Keratinocyte (primary cell): ENCODE data around the gene ADCY5. TPM values are rescaled to one million over a fixed set of nuclear protein-coding genes. Genes with fewer than 3 reads are reported as not detected.

Source experiments
- DNase-seq: peaks from one replicate; pipeline ENCODE4 v3.0.0-alpha.2; 2011; ENCODE audit warnings: low read depth, missing footprints, low spot score
- FAIRE-seq: peaks from 2 replicates; lab custom pipeline; 2011; peaks lifted over from hg19 to GRCh38; lab: Jason Lieb, UNC
- H2AFZ ChIP-seq: 2 replicates; pipeline ENCODE4 v1.6.0; 2012; ENCODE audit warnings: low read length, control low read depth, inconsistent platforms; ENCODE audit not compliant: control insufficient read depth
- H3K27ac ChIP-seq: 2 replicates; pipeline ENCODE4 v1.5.1; 2011; ENCODE audit warnings: low read length; ENCODE audit not compliant: control insufficient read depth, insufficient read depth
- H3K27me3 ChIP-seq: 3 replicates; pipeline ENCODE4 v1.6.0; 2011; ENCODE audit warnings: low read length; ENCODE audit not compliant: control insufficient read depth, insufficient read depth; ENCODE audit errors: extremely low read depth
- H3K36me3 ChIP-seq, 2 experiments: 2 replicates in 1 of 2; 3 replicates in 1 of 2; pipeline ENCODE4 v1.5.1; 2011; ENCODE audit warnings: low read length in 2 of 2, mild to moderate bottlenecking in 1 of 2; ENCODE audit not compliant: control insufficient read depth in 2 of 2, insufficient read depth in 2 of 2; ENCODE audit errors: extremely low read depth in 1 of 2
- H3K4me1 ChIP-seq: 3 replicates; pipeline ENCODE4 v1.5.1; 2011; ENCODE audit warnings: low read length; ENCODE audit not compliant: control insufficient read depth, insufficient read depth; ENCODE audit errors: extremely low read depth
- H3K4me2 ChIP-seq: 3 replicates; pipeline ENCODE4 v1.6.0; 2011; ENCODE audit warnings: low read depth, low read length; ENCODE audit not compliant: control insufficient read depth, insufficient read depth; ENCODE audit errors: extremely low read depth
- H3K4me3 ChIP-seq, 3 experiments: fragments of 200-600 bp in 1 of 3; sonication (generic) in 1 of 3; 2 replicates in 2 of 3; 3 replicates in 1 of 3; pipeline ENCODE4 v1.5.1; 2011 to 2016; ENCODE audit warnings: low read length in 3 of 3, mild to moderate bottlenecking in 3 of 3, control low read depth in 2 of 3, inconsistent platforms in 1 of 3, low read depth in 1 of 3, mixed read lengths in 1 of 3, mixed run types in 1 of 3, moderate library complexity in 1 of 3; ENCODE audit not compliant: control insufficient read depth in 2 of 3, insufficient read depth in 2 of 3; ENCODE audit errors: extremely low read depth in 1 of 3
- H3K79me2 ChIP-seq: 2 replicates; pipeline ENCODE4 v1.6.0; 2012; ENCODE audit warnings: low read length; ENCODE audit not compliant: control insufficient read depth, insufficient read depth
- H3K9ac ChIP-seq: 3 replicates; pipeline ENCODE4 v1.6.0; 2011; ENCODE audit warnings: low read length; ENCODE audit not compliant: control insufficient read depth, insufficient read depth; ENCODE audit errors: extremely low read depth
- H3K9me1 ChIP-seq: 3 replicates; pipeline ENCODE4 v1.6.0; 2011; ENCODE audit warnings: low read length; ENCODE audit not compliant: control insufficient read depth, insufficient read depth; ENCODE audit errors: extremely low read depth
- H3K9me3 ChIP-seq: 2 replicates; pipeline ENCODE4 v1.5.1; 2012; ENCODE audit warnings: low read depth, low read length; ENCODE audit not compliant: control insufficient read depth
- H4K20me1 ChIP-seq: 3 replicates; pipeline ENCODE4 v1.6.0; 2011; ENCODE audit warnings: low read length; ENCODE audit not compliant: control insufficient read depth, insufficient read depth; ENCODE audit errors: extremely low read depth
- EZH2 ChIP-seq: IDR thresholded peaks from one replicate; pipeline ENCODE4 v1.6.1; 2012; ENCODE audit warnings: inconsistent platforms, mild to moderate bottlenecking, low read length, moderate library complexity
- dilution Hi-C: fragments of 300-500 bp; cut with MboI; formaldehyde crosslinking; loops from one replicate; pipeline ENCODE4 v1.7.0; 2020; ENCODE audit warnings: low sequenced_read_pairs; ENCODE audit not compliant: extremely low pct_ligation_motif_present
- polyA plus RNA-seq, 5 experiments: library from polyadenylated mRNA; depleted of rRNA in 3 of 5; stranded (reverse) in 3 of 5; stranded (forward) in 1 of 5; unstranded in 1 of 5; fragments of >200 nt; gene quantifications; 1 replicate in 1 of 5; 2 replicates in 3 of 5; 3 replicates in 1 of 5; pipeline versions ENCODE4 v1.2.1 to v1.2.3, GENCODE V29; 2011 to 2012; ENCODE audit warnings: missing spikeins in 2 of 5, low read depth in 1 of 5, low replicate concordance in 1 of 5
- TF ChIP-seq, protein P1 (sequence below), 3 experiments: IDR thresholded peaks in 1 of 3; conservative IDR thresholded peaks in 1 of 3; optimal IDR thresholded peaks in 1 of 3; 2 replicates in 2 of 3; 3 replicates in 1 of 3; pipeline versions ENCODE3 to v1.5.1; 2011; ENCODE audit warnings: low read length in 3 of 3, mild to moderate bottlenecking in 3 of 3, moderate library complexity in 2 of 3, control low read depth in 1 of 3, inconsistent platforms in 1 of 3; ENCODE audit not compliant: insufficient read depth in 2 of 3; ENCODE audit errors: extremely low read depth in 1 of 3

The ADCY5 gene
- polyA plus RNA-seq, 1 donor (not counting 4 experiments of a cell fraction or from before 2014, with no cell fraction given), result not detected

DNA sequence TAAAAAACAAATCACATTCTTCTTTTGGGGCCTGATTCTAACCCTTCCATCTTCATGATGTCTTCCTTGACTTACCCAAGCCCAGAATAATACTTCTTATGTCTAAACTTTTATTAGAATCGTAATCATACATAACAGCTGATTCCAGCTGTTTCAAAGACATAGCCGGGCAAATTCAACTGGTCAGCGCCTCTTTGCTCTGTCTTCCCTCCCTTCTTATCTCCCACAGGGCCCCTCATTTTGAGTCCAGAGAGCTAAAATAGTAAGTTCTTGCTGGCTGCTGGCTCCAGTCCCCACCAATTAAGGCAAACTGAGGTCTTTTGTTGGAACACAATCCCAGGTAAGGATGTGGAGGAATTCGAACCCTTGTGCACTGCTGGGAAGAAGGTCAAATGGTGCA, 108.6 kb downstream of the ADCY5 start:
- no peak for FAIRE-seq
- H3K36me3 ChIP-seq, result no peaks in the 10 kb centered on the region
- no peak for TF ChIP-seq EZH2
- TF ChIP-seq, protein P1, sequence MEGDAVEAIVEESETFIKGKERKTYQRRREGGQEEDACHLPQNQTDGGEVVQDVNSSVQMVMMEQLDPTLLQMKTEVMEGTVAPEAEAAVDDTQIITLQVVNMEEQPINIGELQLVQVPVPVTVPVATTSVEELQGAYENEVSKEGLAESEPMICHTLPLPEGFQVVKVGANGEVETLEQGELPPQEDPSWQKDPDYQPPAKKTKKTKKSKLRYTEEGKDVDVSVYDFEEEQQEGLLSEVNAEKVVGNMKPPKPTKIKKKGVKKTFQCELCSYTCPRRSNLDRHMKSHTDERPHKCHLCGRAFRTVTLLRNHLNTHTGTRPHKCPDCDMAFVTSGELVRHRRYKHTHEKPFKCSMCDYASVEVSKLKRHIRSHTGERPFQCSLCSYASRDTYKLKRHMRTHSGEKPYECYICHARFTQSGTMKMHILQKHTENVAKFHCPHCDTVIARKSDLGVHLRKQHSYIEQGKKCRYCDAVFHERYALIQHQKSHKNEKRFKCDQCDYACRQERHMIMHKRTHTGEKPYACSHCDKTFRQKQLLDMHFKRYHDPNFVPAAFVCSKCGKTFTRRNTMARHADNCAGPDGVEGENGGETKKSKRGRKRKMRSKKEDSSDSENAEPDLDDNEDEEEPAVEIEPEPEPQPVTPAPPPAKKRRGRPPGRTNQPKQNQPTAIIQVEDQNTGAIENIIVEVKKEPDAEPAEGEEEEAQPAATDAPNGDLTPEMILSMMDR (optimal IDR thresholded peaks at IDR 0.05 in 1 of 3, IDR thresholded peaks at IDR 0.05 in 1 of 3, conservative IDR thresholded peaks at IDR 0.05 in 1 of 3; ENCODE audit: extremely low read depth in 1 of 3, insufficient read depth in 2 of 3, low read length in 3 of 3), result no peak

GRCh38 chr3:123339302-123339701, 109.6 kb downstream of the ADCY5 start:
- no peak overlapping the region for H3K27ac ChIP-seq
- DNase-seq, result no peak

More for the DNA sequence above, 108.6 kb downstream of the ADCY5 start:
- Histone ChIP-seq H3K4me3 (no peak overlapping the region), H2AFZ (no peak overlapping the region), H3K4me1 (no peaks in the 10 kb centered on the region), H3K27ac (no peak overlapping the region), H3K9ac (no peak overlapping the region), H3K27me3 (peaks cover 7% of the 10 kb centered on the region), H3K9me3 (no peaks in the 10 kb centered on the region), H3K9me1 (no peaks in the 10 kb centered on the region), H3K4me2 (no peak overlapping the region), H4K20me1 (no peaks in the 10 kb centered on the region), H3K79me2 (no peaks in the 10 kb centered on the region)
- dilution Hi-C loops, result no loop called here
- no peak for DNase-seq

More at GRCh38 chr3:123339302-123339701, 109.6 kb downstream of the ADCY5 start:
- Histone ChIP-seq H3K9me1 (no peaks in the 10 kb centered on the region), H2AFZ (no peak overlapping the region), H3K9ac (no peak overlapping the region), H3K36me3 (no peaks in the 10 kb centered on the region), H3K4me3 (no peak overlapping the region), H3K27me3 (peaks cover 7% of the 10 kb centered on the region), H3K79me2 (no peaks in the 10 kb centered on the region), H3K4me2 (no peak overlapping the region), H3K9me3 (no peaks in the 10 kb centered on the region), H3K4me1 (no peaks in the 10 kb centered on the region), H4K20me1 (no peaks in the 10 kb centered on the region)
- TF ChIP-seq, protein P1 (optimal IDR thresholded peaks at IDR 0.05 in 1 of 3, IDR thresholded peaks at IDR 0.05 in 1 of 3, conservative IDR thresholded peaks at IDR 0.05 in 1 of 3; ENCODE audit: extremely low read depth in 1 of 3, insufficient read depth in 2 of 3, low read length in 3 of 3), result no peak
- TF ChIP-seq EZH2, result no peak
- FAIRE-seq, result no peak
- dilution Hi-C loops, result no loop called here
